HCEC 1CT (cell line): ENCODE results near the gene DKKL1.

Source experiments
- DNase-seq: peaks from one replicate; pipeline ENCODE4 v3.0.0-alpha.2; 2017

Gene DKKL1

DNA sequence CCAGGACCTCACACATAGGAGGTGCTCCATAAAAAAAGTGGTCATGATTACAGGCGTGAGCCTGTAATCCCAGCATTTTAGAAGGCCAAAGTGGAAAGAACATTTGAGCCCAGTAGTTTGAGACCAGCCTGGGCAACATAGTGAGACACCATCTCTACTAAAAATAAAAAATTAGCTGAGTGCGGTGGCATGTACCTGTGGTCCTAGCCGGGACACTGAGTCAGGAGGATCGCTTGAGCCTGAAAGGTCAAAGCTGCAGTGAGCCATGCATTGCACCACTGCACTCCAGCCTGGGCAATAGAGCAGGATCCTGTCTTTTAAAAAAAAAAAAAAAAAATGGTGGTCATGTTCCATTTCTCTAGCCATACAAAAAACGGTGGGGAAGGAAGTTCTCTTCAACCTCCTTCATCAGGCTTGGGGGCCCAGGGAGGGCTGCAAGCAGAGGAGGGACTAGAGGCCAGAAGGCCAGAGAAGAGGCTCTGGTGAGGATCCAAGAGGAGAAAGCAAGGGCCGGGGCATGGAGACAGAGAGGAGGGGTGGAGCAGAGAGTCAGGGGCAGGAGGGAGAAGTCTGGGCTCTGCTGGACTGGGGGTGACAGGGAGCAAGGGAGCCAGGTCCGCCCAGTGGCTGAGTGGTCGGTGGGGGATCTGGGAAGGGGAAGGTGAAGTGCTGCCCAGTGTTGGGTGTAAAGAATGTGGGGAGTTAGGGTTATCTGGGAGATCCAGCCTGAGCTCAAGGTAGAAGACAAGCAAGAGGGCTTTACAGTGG, 33.2 kb downstream of the DKKL1 start:
- no peak for DNase-seq

DNA sequence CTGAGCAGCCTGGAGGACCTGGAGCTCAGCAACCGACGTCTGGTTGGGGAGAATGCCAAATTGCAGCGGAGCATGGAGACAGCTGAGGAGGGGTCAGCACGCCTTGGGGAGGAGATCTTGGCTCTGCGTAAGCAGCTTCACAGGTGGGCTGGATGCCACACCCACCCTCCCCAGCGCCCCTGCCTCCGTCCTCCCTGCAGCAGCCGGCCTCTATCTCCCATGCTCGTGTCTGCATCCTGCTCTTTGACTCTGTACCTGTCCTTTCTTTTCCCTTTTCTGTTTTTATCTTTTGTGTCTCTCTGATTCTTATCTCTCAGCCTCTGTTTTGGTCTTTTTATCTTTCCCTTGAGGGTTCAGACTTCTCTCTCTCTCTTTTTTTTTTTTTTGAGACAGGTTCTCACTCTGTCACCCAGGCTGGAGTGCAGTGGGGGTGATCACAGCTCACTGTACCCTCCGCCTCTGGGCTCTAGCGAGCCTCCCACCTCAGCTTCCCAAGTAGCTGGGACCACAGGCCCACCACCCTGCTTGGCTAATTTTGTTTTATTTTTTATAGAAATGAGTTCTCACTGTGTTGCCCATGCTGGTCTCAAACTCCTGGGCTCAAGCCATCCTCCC, 34.4 kb downstream of the DKKL1 start:
- no peak for DNase-seq

DNA sequence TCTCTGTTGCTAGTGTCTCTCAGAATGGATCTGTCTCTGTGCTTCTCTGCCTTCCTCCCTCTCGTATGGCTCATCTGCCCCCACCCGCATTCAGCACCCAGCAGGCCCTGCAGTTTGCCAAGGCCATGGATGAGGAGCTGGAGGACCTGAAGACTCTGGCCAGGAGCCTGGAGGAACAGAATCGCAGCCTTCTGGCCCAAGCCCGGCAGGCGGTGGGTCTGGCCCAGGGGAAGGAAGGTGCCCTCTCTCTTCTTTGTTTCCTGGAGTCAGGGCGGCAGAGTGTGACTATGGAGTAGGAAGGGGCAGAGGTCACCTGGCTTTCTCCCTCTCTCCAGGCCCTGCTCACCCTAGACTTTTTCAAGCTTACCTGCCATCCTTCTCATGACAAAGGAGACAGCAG, 35.3 kb downstream of the DKKL1 start:
- no peak for DNase-seq

DNA sequence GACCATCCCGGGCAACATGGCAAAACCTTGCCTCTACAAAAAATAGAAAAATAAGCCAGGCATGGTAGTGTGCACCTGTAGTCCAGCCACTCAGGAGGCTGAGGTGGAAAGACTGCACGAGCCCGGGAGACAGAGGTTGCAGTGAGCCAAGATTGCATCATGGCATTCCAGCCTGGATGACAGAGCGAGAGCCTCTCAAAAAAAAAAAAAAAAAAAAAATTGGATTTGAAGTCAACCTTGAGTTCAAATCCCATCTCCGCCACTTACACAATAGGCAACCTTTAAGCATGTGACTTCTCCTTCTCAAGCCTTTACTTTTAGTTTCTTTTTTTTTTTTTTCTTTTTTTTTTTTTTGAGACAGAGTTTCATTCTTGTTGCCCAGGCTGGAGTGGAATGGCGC, 36.4 kb downstream of the DKKL1 start:
- peak; percentile 20 for DNase-seq

DNA sequence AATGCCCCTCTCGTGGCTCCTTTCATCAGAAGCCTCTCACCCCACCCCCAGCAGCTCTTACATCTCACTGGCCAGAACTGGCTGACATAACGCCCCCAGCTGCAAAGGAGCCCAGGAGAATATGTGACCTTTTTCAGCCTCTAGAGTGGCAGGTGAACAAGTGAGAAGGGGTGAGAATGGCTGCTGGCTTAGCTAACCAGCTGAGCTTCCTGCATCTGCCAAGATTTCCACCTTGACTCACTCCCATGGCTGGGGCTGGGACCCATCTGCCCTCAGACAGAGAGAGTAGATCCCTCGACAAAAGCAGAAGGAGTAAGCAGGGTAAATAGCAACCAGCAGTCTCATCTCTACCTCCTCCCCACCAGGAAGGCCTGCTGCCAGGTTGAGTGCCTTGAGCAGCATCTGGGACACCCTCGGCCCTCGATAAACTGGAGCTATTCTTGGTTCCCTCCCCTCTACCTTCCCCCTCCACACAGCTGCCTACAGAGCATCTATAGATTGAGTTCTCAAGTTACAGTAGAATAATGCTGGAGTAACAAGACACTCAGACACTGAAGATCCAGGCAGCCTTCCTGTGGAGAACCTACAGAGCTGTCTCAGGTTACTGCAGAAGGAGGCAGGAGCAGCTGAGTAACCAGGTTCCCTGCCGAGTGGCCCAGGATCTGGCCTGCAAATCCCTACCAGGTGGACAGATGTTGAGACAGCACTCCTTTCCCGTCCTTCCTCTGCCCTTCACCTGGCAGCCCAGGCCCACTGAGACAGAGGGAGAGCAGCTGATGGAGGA, 39.9 kb downstream of the DKKL1 start:
- DNase-seq = no peak

DNA sequence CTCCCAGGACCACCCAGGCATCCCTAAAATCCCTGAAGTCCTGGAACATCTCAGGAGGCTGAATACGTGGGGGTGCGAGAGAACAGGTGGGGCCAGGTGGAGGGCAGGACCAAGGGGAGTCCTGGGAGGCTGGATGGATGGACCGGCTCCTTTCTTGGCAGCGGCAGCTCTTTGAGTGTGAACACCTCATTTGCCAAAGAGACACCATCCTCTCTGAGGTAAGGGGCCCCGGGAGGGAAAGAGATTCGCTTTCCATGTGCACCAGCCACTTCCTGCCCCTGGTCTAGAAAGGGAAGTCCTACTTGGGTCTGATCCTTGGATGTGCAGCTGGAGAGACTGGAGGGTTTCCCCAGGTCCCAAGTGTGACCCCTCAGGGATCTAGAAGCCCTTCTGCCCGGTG, 43.4 kb downstream of the DKKL1 start:
- DNase-seq = no peak

DNA sequence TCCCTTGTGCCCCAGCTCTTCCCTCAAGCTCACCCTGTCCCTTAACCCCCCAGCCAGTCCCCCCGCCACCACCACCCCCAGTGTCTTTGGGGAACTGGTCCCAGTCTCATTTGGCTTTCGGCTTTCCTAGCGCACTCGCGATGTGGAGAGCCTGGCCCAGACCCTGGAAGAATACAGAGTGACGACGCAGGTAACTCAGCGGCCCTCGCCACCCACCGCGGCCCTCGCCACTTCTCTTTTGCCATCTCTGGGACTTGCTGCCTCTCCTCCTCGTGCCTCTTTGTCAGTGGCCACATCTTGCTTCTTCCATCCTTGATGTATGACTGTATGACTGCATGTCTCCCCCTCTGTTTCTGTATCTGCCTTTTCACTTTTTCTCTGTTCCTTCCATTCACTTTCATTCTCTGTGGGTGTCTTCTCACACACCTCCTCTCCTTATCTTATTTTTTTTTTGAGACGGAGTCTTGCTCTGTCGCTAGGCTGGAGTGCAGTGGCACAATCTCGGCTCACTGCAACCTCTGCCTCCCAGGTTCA, 43.9 kb downstream of the DKKL1 start:
- DNase-seq = no peak

DNA sequence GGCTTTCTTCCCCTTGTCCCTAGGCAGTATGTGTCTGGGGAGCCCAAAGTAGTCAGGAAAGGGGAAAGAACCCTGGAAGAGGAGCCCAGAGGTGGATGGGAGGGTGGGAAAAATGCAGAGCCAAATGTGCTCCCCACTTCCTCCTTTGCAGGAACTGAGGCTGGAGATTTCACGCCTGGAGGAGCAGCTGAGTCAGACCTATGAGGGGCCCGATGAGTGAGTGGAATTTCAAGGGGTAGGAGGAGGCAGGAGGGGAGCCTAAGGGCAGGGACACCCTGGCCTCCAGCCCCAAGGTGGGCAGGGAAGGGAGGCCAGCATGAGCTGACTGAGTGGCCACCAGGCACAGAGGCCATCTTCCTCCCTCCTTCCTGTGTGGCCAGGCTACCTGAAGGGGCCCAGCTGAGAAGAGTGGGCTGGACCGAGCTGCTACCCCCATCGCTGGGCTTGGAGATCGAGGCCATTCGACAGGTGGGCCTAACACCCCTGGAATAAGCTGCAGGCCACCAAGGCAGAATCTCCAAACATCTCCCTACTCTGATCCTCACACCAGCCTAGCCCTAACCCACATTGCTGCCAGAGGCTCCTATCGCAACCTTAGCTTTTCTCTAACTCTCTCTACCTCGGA, 45.3 kb downstream of the DKKL1 start:
- peak; percentile 16 for DNase-seq

DNA sequence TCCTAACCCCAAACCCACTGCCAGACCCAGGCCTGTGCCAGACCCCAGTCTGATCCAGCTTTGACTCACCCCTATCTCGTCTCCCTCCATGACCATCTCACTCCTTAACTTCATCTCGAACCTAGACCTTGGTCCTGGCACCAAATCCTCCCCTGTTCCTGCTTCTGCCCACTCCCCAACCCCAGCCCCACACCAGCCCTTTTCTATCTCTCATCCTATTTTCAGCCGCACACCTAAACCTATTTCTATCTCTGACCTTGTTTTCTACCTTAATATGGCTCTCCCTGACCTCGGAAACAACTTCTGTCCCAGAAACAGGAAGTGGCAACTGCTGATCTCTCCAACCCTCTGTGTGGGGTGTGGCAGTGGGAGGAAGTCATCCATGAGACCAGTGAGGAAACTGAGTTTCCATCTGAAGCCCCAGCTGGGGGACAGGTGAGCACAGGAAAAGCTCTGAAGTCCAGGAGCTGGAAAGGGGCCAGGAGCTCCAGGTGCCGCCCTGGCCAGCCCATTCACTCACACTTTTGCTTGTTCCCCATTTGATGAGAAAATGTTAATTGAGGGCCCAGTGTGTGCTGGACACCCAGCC, 45.9 kb downstream of the DKKL1 start:
- no peak for DNase-seq

DNA sequence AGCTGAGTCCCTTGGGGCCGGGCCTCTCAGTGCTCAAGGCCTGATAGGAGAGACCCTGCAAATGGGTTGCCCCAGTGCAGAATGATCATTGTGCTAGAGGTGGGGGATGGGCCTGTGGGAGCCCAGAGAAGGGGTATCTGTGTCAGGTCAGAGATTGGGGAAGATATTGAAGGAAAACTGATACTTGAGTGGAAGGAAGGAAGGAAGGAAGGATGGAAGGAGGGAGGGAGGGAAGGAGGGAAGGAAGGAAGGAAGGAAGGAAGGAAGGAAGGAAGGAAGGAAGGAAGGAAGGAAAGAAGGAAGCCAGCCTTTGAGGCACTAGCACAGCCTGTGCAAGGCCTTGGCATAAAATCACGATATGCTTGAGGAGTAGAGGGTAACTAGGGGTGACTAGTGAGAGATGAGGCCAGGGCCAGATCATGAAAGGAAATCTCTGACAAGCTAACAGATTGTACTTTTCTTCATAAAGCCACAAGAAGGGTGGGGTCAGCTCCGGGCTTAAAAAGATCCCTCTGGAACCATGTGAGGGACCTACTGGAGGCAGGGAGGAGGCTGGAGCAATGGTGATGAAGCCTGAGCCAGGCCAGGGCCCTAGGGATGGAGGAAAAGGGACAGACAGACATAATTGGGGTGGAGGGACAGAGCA, 48.1 kb downstream of the DKKL1 start:
- no peak for DNase-seq

DNA sequence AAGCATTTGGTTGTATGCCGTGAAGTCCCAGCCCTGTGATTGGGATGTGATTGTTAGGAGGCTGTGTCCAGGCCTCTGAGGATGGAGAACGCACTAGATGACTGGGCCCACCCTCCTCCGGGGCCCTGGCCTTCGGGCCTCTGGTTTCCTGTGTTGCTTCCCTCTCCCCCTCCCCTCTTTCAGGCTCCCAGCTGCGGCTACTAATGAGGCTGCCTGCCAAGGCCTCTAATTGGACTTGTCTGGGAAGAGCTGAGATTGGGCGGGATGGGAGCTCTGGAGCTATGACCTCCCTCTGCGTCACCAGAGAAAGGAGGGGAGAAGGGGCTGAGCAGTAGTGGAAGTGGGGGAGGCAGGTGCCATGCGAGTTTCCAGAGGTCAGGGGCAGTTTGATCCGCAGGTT, 49.7 kb downstream of the DKKL1 start:
- DNase-seq = no peak

DNA sequence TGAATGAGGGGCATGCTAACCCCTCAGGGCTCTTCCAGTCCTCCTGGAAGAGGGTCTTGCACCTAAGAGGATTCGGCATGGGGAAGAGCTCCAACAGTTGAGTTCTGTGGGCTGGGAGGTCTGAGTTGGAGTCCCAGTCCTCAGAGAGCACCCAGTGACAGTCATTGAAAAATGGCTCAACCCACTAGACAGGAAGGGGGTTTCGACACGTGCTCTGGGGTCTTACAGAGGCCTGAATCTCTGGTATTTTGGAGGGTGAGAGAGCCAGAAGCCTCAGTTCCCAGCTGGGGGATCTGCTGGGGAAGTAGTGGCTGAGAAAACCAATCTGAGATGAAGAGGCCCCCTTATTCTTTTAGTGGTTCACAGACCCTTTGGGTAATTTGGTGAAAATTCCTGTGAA, 50.6 kb downstream of the DKKL1 start:
- no peak for DNase-seq

DNA sequence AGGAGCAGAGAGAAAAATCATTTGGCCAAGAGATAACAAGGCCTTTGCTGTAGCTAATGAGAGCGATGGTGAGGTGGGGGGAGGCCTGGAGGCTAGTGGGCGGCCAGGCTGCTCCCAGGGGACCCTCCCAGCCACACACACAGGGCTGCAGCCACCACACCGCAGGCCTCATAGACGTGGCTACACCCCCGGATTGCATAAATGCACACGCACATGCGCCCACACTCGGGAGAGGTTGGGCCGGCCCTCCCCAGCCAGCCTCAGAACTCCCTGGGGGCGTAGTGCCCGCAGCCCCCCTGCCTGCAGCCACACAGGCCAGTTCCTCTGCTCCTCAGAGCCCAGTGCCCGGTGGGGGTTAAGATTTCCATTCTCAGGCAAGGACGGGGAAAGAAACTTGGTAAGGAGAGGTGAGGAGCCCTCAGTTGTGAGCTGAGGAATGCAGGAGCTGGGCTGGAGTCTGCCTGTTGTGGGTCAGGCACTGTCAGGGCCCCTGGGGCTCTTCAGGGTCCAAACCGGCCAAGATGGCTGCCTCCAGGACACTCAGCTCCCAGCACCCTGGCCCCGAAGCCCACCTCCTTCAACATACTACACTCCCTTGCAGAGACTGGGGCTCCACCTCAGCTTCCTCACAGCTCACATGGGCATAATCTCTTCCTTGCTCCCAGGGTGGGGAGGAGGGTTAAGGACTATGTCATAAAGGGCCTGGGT, 51.6 kb downstream of the DKKL1 start:
- no peak for DNase-seq

DNA sequence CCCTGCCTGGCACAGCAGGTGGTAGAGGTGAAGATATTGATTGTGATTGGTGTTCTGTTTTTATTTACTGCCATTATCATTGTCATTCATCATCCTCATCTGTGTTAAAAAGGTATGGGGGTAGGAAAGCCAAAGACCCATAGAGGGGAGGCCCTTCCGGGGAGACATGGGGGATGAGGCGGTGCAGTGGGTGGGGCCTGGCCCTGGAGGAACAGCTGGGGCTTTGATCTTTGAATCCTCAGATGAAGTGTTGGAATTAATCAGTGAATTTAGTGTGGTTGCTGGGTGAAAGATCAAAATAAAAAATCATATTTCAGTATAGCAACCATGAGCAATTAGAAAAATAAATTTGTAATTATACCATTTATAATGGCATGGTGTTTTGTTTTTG, 52.1 kb downstream of the DKKL1 start:
- no peak for DNase-seq

DNA sequence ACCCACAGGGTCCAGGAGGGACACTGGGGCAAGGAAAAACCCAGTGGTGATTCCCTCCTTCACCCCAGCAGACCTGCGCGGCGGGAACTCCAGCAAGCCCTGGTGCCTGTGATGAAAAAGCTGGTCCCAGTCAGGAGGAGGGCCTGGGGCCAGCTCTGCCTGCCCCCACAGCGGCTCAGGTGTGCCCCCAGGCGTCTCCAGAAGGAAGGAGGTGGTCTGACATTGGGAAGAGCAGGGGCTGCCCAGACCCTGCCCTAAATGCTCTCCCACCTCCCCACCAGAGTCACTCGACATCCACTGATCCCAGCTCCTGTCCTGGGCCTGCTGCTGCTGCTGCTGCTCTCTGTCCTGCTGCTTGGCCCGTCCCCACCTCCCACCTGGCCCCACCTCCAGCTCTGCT, 53.4 kb downstream of the DKKL1 start:
- DNase-seq = no peak

DNA sequence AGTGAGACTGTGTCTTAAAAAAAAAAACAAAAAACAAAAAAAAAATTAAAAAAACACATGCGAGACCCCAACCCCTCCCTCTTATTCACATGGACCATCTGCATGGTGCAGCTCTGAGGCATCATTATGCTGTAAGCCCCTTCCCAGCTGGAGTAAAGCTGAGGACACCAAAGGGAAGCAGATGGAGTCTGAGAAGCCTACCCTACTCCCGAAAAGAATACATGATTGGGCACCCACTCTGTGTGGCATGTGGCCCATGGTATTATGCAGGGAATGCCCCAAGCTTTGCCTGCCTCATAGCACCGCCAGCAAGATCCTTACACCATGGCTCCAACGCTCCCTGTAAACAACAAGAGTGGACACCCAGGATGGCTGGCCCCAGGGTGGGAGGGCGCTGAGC, 54.8 kb downstream of the DKKL1 start:
- no peak for DNase-seq

DNA sequence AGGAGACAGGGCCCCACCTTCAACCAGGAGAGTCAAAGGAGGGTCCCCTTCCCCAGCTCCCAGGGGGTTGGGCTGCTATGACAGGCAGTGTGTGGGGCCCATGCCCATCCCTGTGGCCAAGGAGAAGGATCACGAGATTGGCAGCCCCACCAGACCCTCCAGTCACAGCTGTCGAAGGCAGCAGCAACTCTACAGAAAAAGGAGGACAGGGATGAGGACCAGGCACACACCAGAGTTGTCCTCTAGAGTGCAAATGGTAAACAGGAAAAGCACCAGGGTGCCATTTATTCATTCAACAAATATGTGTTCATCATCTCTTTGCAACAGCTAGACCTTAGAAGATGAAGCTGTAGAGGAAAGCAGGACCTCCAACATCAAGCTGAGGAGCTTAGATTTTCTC, 55.5 kb downstream of the DKKL1 start:
- DNase-seq = no peak

DNA sequence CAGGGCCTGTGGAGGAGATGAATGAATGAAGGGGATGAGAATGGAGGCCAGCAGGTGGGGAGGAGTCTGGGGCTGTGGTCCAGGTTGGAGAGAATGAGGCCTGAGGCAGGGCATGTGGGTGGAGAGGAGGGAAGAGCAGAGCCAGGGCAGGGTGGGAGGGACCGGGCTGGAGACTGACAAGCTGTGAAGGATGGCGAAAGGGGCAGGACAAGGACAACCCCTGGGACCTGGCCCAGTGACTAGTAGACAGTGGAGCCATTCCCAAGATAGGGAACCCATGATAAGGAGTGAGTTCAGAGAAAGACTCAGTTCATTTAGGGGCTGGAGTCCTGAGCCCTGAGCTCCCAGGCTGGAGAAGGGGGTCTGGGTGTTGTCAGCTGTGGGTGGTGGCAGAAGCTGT, 56.5 kb downstream of the DKKL1 start:
- no peak for DNase-seq

DNA sequence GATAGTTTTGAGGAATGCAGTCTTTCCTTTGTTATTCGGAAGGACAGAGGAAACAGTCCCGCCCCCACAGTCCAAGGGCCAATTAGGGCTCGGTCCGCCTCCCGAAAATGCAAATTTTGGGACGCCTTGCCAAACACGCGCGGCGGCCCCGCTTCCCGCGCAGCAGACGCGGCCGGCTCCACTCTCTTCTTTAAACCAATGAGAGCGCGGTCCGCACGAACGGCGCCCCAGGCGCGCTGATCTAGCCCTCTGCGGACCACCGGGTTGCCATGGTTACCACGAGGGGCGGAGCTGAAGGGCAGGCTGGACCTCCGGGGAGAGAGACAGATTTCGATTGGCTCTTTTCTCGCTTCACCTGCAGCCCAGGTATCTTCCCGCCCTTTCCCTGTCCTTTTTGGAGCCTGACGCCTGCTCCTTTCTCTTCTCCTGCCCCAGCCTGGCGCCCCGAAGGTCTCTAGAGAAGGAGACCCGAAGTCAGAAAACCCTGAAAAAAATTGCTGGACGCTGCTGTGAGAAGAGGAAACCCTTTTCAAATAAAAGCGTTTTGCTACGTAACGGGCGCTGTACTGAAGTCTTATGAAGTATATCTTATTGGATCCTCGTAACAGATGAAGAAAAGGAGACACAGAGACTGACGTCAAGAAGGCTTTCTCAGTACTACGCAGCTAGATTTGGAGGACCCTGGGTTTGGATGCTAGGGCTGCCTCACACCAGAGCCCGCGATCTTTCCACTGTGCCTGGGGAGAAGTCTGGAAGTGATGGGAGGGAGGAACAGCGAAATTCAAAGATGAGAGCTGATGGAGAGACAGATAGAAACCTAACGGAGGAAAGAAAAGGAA, 57.6 kb downstream of the DKKL1 start:
- DNase-seq = no peak

DNA sequence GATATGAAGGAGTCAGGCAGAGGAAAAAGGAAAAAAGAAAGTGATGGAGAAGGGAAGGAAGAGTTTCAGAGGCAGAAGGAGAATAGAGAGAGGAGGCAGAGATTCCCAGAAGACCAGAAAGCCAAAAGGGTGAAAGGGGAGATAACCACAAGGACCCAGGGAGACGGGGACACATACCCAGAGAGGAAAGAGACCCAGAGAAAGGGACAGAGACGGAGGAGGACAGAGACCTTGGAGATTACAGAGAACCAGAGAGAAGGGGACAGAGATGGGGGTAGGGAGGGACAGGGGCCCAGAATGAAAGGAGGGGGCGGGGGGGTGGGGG, 58.2 kb downstream of the DKKL1 start:
- DNase-seq = no peak
